GM12878 (cell line): ENCODE measurements around the gene MYH9. TPM values are rescaled to one million over a fixed set of nuclear protein-coding genes. Genes with fewer than 3 reads are reported as not detected.

Source experiments
- ATAC-seq: fragments of 200-7000 bp; cut with Tn5 transposase; 3 replicates; pipeline ENCODE4 v1.9.1; 2020; ENCODE audit warnings: mild to moderate bottlenecking, moderate library complexity
- BruUV-seq: library from RNA; stranded (reverse); fragments of 400-500 nt; replicated peaks from 2 replicates; lab custom pipeline; 2021; lab: Mats Ljungman, UMichigan
- CTCF ChIA-PET: fragments of 300-600 bp; sonication (Branson Sonifier 250); formaldehyde crosslinking; extraction: SDS; loops from one replicate; lab custom pipeline; 2021; ENCODE audit warnings: inconsistent platforms; lab: Yijun Ruan, JAX
- POLR2A ChIA-PET: fragments of 350-600 bp; formaldehyde crosslinking; extraction: SDS; loops from one replicate; lab custom pipeline; 2021; ENCODE audit warnings: inconsistent platforms; lab: Charles Lee
- RAD21 ChIA-PET: fragments of 300-600 bp; sonication (Branson Sonifier 250); formaldehyde crosslinking; loops from one replicate; lab custom pipeline; 2023; ENCODE audit warnings: antibody characterized with exemption; ENCODE audit not compliant: unreplicated experiment; lab: Charles Lee
- SMC1A ChIA-PET: fragments of 300-600 bp; sonication (Branson Sonifier 250); formaldehyde crosslinking; loops from one replicate; lab custom pipeline; 2023; ENCODE audit not compliant: unreplicated experiment, uncharacterized antibody; lab: Charles Lee
- DNase-seq: peaks from one replicate; pipeline ENCODE4 v3.0.0-alpha.2; 2011; ENCODE audit warnings: low read depth, low spot score
- FAIRE-seq: peaks from 3 replicates; lab custom pipeline; 2011; peaks lifted over from hg19 to GRCh38; lab: Jason Lieb, UNC
- H2AFZ ChIP-seq: 2 replicates; pipeline ENCODE4 v1.6.0; 2011; ENCODE audit warnings: low read depth, low read length, control low read depth; ENCODE audit not compliant: control insufficient read depth
- H3K27ac ChIP-seq: 2 replicates; pipeline ENCODE4 v1.5.1; 2011; ENCODE audit warnings: control low read depth; ENCODE audit not compliant: control insufficient read depth, insufficient read depth
- H3K27me3 ChIP-seq, 2 experiments: replicated peaks in 1 of 2; 2 replicates each; pipeline versions ENCODE4 v1.6.0 to v1.6.1; 2011; ENCODE audit warnings: low read length in 1 of 2; ENCODE audit not compliant: control insufficient read depth in 2 of 2, insufficient read depth in 2 of 2
- H3K36me3 ChIP-seq, 2 experiments: 2 replicates each; pipeline ENCODE4 v1.5.1; 2011; ENCODE audit warnings: low read length in 1 of 2; ENCODE audit not compliant: control insufficient read depth in 2 of 2, insufficient read depth in 2 of 2
- H3K4me1 ChIP-seq: 2 replicates; pipeline ENCODE4 v1.6.1; 2011; ENCODE audit warnings: mild to moderate bottlenecking, low read length, moderate library complexity, mixed read lengths; ENCODE audit not compliant: control insufficient read depth, insufficient read depth
- H3K4me2 ChIP-seq: 2 replicates; pipeline ENCODE4 v1.6.0; 2011; ENCODE audit warnings: control low read depth; ENCODE audit not compliant: control insufficient read depth, insufficient read depth
- H3K4me3 ChIP-seq: fragments of 200-600 bp; sonication (generic); 2 replicates; pipeline ENCODE4 v1.5.1; 2016
- H3K79me2 ChIP-seq: 2 replicates; pipeline ENCODE4 v1.6.0; 2011; ENCODE audit warnings: low read length; ENCODE audit not compliant: control insufficient read depth, insufficient read depth
- H3K9ac ChIP-seq: 2 replicates; pipeline ENCODE4 v1.8.0; 2011; ENCODE audit warnings: low read length, control low read depth, mixed read lengths; ENCODE audit not compliant: control insufficient read depth, insufficient read depth
- H3K9me3 ChIP-seq: replicated peaks from 3 replicates; pipeline ENCODE4 v1.5.1; 2011; ENCODE audit warnings: mild to moderate bottlenecking, low read length; ENCODE audit not compliant: control insufficient read depth, insufficient read depth
- H4K20me1 ChIP-seq: 2 replicates; pipeline ENCODE4 v1.6.0; 2011; ENCODE audit not compliant: control insufficient read depth, insufficient read depth
- ATF7 ChIP-seq: fragments of 450-650 bp; IDR thresholded peaks from 2 replicates; pipeline ENCODE4 v1.6.1; 2016; ENCODE audit warnings: low read depth, mild to moderate bottlenecking
- CBX5 ChIP-seq: sonication (generic); IDR thresholded peaks from 2 replicates; pipeline ENCODE4 v1.6.1; 2016; ENCODE audit warnings: low read depth, moderate library complexity, mild to moderate bottlenecking, inconsistent platforms
- CHD1 ChIP-seq: IDR thresholded peaks from 2 replicates; pipeline ENCODE4 v1.6.1; 2012; ENCODE audit warnings: low read depth, low read length, improper control_type of control experiment
- GABPA ChIP-seq: IDR thresholded peaks from 2 replicates; pipeline ENCODE4 v1.6.1; 2014; ENCODE audit warnings: antibody characterized with exemption, low read depth, mild to moderate bottlenecking, inconsistent platforms
- MTA2 ChIP-seq: fragments of 450-650 bp; IDR thresholded peaks from 2 replicates; pipeline ENCODE4 v1.6.1; 2016; ENCODE audit warnings: low read depth, mild to moderate bottlenecking, moderate library complexity
- MTA3 ChIP-seq: IDR thresholded peaks from 2 replicates; pipeline ENCODE4 v1.6.1; 2012; ENCODE audit warnings: low read length, inconsistent platforms, borderline replicate concordance
- NR2F1 ChIP-seq: fragments of 450-650 bp; conservative IDR thresholded peaks from 2 replicates; pipeline ENCODE4 v1.6.1; 2017; ENCODE audit warnings: mild to moderate bottlenecking
- PKNOX1 ChIP-seq: fragments of 450-650 bp; IDR thresholded peaks from 2 replicates; pipeline ENCODE4 v1.6.1; 2016; ENCODE audit warnings: mild to moderate bottlenecking
- TARDBP ChIP-seq: IDR thresholded peaks from 2 replicates; pipeline ENCODE4 v1.6.1; 2016; ENCODE audit warnings: borderline replicate concordance
- WGBS: methylation state at CpG from one replicate; pipeline ENCODE4 v1.1.6; 2016; ENCODE audit warnings: low lambda C conversion rate; ENCODE audit not compliant: insufficient replicate concordance, insufficient coverage; ENCODE audit errors: missing lambda C conversion rate; 5-methylcytosine and 5-hydroxymethylcytosine counted together
- in situ Hi-C: fragments of 300-500 bp; cut with MboI; formaldehyde crosslinking; loops from 9 replicates; pipeline ENCODE4 v1.14.3; 2018; ENCODE audit warnings: mixed read lengths
- intact Hi-C: fragments of 100-400 bp; cut with micrococcal nuclease; formaldehyde crosslinking; loops from one replicate; pipeline ENCODE4 v1.14.2; 2022; ENCODE audit not compliant: unreplicated experiment
- polyA plus RNA-seq, 11 experiments: library from polyadenylated mRNA; depleted of rRNA in 4 of 11; unstranded in 6 of 11; stranded (reverse) in 5 of 11; fragments of >200 nt; fragmentation: Nextera tagmentation in 4 of 11; fragmentation: Illumina TruSeq in 1 of 11; extraction: Ambion mirVana in 4 of 11; extraction: Trizol in 1 of 11; gene quantifications; 1 replicate in 1 of 11; 2 replicates in 10 of 11; pipeline versions ENCODE4 v1.2.1 to v1.2.3, GENCODE V29; 2011 to 2016; ENCODE audit warnings: inconsistent platforms in 2 of 11, missing spikeins in 2 of 11, low read depth in 1 of 11
- total RNA-seq, 4 experiments: library from RNA; depleted of rRNA in 3 of 4; stranded (reverse); fragments of >200 nt in 3 of 4; fragmentation: Illumina TruSeq in 1 of 4; extraction: Trizol in 1 of 4; gene quantifications; 2 replicates each; pipeline versions ENCODE4 v1.2.1 to v1.2.3, GENCODE V29; 2013 to 2021
- TF ChIP-seq, protein P1 (sequence below): IDR thresholded peaks from 2 replicates; pipeline ENCODE4 v1.6.1; 2012; ENCODE audit warnings: low read depth, low read length, improper control_type of control experiment
- TF ChIP-seq, protein P2 (sequence below): fragments of 150-350 bp; IDR thresholded peaks from 2 replicates; pipeline ENCODE4 v1.6.1; 2014; ENCODE audit warnings: mild to moderate bottlenecking, low read depth, low read length
- TF ChIP-seq, protein P3 (sequence below), 3 experiments: IDR thresholded peaks in 2 of 3; conservative IDR thresholded peaks in 1 of 3; 2 replicates each; pipeline ENCODE4 v1.5.1; 2011; ENCODE audit warnings: low read depth in 3 of 3, low read length in 3 of 3, mild to moderate bottlenecking in 3 of 3, control low read depth in 2 of 3, moderate library complexity in 2 of 3, inconsistent platforms in 1 of 3, mixed read lengths in 1 of 3; ENCODE audit not compliant: control insufficient read depth in 2 of 3, insufficient read depth in 1 of 3; ENCODE audit errors: extremely low read depth in 1 of 3

Gene MYH9
- total and polyA plus RNA-seq, 10 of the 15 experiments (the other 5 are each of a cell fraction or from before 2014, with no cell fraction given): 5.1 to 525 (median 145) TPM

DNA sequence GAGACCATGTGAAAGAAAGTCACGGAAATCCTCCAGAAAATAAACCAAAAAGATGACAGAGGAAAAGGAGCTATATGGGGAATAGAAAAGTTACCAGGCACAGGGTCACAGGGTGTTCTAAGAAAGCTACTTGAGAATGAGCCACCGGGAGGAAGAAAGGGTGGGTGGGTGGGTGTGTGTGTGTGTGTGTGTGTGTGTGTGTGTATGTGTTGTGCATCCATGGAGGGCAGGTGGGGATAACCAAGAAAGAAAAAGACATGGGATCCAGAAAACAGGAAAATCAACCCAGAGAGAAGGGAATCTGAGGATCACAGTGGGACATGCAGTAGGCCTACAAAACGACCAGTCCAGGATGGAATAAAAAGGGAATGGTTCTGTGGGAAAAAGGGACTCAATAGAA is 152.2 kb downstream of the MYH9 start:
- Histone ChIP-seq H3K9me3 (no peaks in the 10 kb centered on the region; the same call in 2 of the 3 replicates), H3K9ac (no peak overlapping the region), H3K4me2 (peak overlapping the region; percentile 88), H2AFZ (no peak overlapping the region), H3K27me3 (no peaks in the 10 kb centered on the region), H3K36me3 (peaks cover 4 to 23% of the 10 kb centered on the region in 2 experiments; a peak in 3 of 4 replicates), H4K20me1 (no peaks in the 10 kb centered on the region), H3K79me2 (peaks cover 43% of the 10 kb centered on the region), H3K27ac (no peak overlapping the region), H3K4me3 (peak overlapping the region; percentile 8; the same call in 1 of the 2 replicates), H3K4me1 (peaks cover 31% of the 10 kb centered on the region)
- intact Hi-C loops (loop anchor here (5.0 kb wide), 1 partner anchor 42 kb away; no protein-coding TSS in a partner anchor), in situ Hi-C loops (no loop called here)
- WGBS: 80% methylated on average over 3 of the region's 3 CpGs
- ChIA-PET CTCF (interaction anchor here (1.5 to 8.0 kb wide), 4 partner anchors 14 to 41 kb away, joined by 5 to 153 read pairs (median 32); partner anchors contain the start of gene APOL1), POLR2A (interaction anchor here (7.7 kb wide), 1 partner anchor 17 kb away, joined by 99 read pairs; the partner anchor contains the start of gene APOL1), SMC1A (interaction anchor here (0.8 to 9.5 kb wide), 7 partner anchors 8 to 43 kb away, joined by 3 to 165 read pairs (median 6); partner anchors contain the start of gene APOL1), RAD21 (interaction anchor here (0.8 to 1.1 kb wide), 3 partner anchors 14 to 43 kb away, joined by 3 to 4 read pairs (median 3); no protein-coding TSS in a partner anchor)
- no peak for ATAC-seq
- BruUV-seq: no TSS peak
- TF ChIP-seq, protein P1, sequence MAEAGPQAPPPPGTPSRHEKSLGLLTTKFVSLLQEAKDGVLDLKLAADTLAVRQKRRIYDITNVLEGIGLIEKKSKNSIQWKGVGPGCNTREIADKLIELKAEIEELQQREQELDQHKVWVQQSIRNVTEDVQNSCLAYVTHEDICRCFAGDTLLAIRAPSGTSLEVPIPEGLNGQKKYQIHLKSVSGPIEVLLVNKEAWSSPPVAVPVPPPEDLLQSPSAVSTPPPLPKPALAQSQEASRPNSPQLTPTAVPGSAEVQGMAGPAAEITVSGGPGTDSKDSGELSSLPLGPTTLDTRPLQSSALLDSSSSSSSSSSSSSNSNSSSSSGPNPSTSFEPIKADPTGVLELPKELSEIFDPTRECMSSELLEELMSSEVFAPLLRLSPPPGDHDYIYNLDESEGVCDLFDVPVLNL: no peak
- TF ChIP-seq ATF7: no peak
- TF ChIP-seq, protein P2, sequence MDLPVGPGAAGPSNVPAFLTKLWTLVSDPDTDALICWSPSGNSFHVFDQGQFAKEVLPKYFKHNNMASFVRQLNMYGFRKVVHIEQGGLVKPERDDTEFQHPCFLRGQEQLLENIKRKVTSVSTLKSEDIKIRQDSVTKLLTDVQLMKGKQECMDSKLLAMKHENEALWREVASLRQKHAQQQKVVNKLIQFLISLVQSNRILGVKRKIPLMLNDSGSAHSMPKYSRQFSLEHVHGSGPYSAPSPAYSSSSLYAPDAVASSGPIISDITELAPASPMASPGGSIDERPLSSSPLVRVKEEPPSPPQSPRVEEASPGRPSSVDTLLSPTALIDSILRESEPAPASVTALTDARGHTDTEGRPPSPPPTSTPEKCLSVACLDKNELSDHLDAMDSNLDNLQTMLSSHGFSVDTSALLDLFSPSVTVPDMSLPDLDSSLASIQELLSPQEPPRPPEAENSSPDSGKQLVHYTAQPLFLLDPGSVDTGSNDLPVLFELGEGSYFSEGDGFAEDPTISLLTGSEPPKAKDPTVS: no peak
- TF ChIP-seq MTA3: no peak
- no peak for TF ChIP-seq PKNOX1
- TF ChIP-seq TARDBP: no peak
- TF ChIP-seq NR2F1: no peak
- TF ChIP-seq CBX5: no peak
- no peak for TF ChIP-seq CHD1
- TF ChIP-seq GABPA: no peak
- TF ChIP-seq, protein P3, sequence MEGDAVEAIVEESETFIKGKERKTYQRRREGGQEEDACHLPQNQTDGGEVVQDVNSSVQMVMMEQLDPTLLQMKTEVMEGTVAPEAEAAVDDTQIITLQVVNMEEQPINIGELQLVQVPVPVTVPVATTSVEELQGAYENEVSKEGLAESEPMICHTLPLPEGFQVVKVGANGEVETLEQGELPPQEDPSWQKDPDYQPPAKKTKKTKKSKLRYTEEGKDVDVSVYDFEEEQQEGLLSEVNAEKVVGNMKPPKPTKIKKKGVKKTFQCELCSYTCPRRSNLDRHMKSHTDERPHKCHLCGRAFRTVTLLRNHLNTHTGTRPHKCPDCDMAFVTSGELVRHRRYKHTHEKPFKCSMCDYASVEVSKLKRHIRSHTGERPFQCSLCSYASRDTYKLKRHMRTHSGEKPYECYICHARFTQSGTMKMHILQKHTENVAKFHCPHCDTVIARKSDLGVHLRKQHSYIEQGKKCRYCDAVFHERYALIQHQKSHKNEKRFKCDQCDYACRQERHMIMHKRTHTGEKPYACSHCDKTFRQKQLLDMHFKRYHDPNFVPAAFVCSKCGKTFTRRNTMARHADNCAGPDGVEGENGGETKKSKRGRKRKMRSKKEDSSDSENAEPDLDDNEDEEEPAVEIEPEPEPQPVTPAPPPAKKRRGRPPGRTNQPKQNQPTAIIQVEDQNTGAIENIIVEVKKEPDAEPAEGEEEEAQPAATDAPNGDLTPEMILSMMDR (IDR thresholded peaks at IDR 0.05 in 2 of 3, conservative IDR thresholded peaks at IDR 0.05 in 1 of 3; ENCODE audit: control insufficient read depth in 2 of 3, extremely low read depth in 1 of 3, insufficient read depth in 1 of 3, low read depth in 3 of 3, low read length in 3 of 3): no peak
- no peak for TF ChIP-seq MTA2
- FAIRE-seq: no peak
- DNase-seq: no peak
